ENCODE results near the gene IFITM10.

Gene IFITM10

GRCh38 chr11:1694064-1694845, 56.1 kb downstream of the IFITM10 start:
- TF ChIP-seq CTCF (IDR thresholded peaks at IDR 0.05; ENCODE audit: borderline replicate concordance, insufficient read depth, low read depth, low read length), result peak; percentile 96
- no peak overlapping the region for H3K4me3 ChIP-seq (ENCODE audit: low read depth, low read length)

GRCh38 chr11:1693327-1694063, 56.9 kb downstream of the IFITM10 start:
- no peak overlapping the region for H3K4me3 ChIP-seq (ENCODE audit: low read depth, low read length)

GRCh38 chr11:1692708-1693326, 57.6 kb downstream of the IFITM10 start:
- no peak overlapping the region for H3K4me3 ChIP-seq (ENCODE audit: low read depth, low read length)
- TF ChIP-seq CTCF (IDR thresholded peaks at IDR 0.05; ENCODE audit: borderline replicate concordance, insufficient read depth, low read depth, low read length), result no peak

More at GRCh38 chr11:1693327-1694063, 56.9 kb downstream of the IFITM10 start:
- peak; percentile 95 for TF ChIP-seq CTCF (IDR thresholded peaks at IDR 0.05; ENCODE audit: borderline replicate concordance, insufficient read depth, low read depth, low read length)

- no peak overlapping the region for H3K4me3 ChIP-seq (ENCODE audit: low read depth, low read length)
- no peak for TF ChIP-seq CTCF (IDR thresholded peaks at IDR 0.05; ENCODE audit: borderline replicate concordance, insufficient read depth, low read depth, low read length)
Observed at GRCh38 chr11:1691878-1692707, 58.3 kb downstream of the IFITM10 start.

- no peak for TF ChIP-seq CTCF (IDR thresholded peaks at IDR 0.05; ENCODE audit: borderline replicate concordance, insufficient read depth, low read depth, low read length)
- no peak overlapping the region for H3K4me3 ChIP-seq (ENCODE audit: low read depth, low read length)
Observed at GRCh38 chr11:1691026-1691877, 59.1 kb downstream of the IFITM10 start.
